Nephron (organoid): Measurements from ENCODE around the gene SEBOX.

Experiments
- H3K27ac Mint-ChIP-seq, 3 experiments: 2 replicates each; pipeline ENCODE4 v1.8.0; 2020; ENCODE audit warnings: mixed read lengths in 3 of 3, mild to moderate bottlenecking in 2 of 3, moderate library complexity in 1 of 3
- H3K27me3 Mint-ChIP-seq: 2 replicates; pipeline ENCODE4 v1.8.0; 2021; ENCODE audit warnings: low read depth, mild to moderate bottlenecking, moderate library complexity, mixed read lengths
- H3K36me3 Mint-ChIP-seq: 2 replicates; pipeline ENCODE4 v1.8.0; 2020; ENCODE audit warnings: low read depth, mixed read lengths
- H3K4me1 Mint-ChIP-seq: 2 replicates; pipeline ENCODE4 v1.8.0; 2020; ENCODE audit warnings: mixed read lengths
- H3K4me3 Mint-ChIP-seq, 3 experiments: 2 replicates each; pipeline ENCODE4 v1.8.0; 2020; ENCODE audit warnings: mild to moderate bottlenecking in 3 of 3, mixed read lengths in 3 of 3, moderate library complexity in 2 of 3
- H3K9me3 Mint-ChIP-seq: 2 replicates; pipeline ENCODE4 v1.8.0; 2020; ENCODE audit warnings: mixed read lengths
- CTCF ChIP-seq, 3 experiments: fragments of 200-600 bp; sonication (generic); IDR thresholded peaks; one replicate each; pipeline ENCODE4 v1.5.0; 2021; ENCODE audit warnings: antibody characterized with exemption in 3 of 3; ENCODE audit not compliant: unreplicated experiment in 3 of 3

The SEBOX gene

GRCh38 chr17:28396635-28397239, 31.7 kb upstream of the SEBOX start:
- H3K4me1 Mint-ChIP-seq: no peaks in the 10 kb centered on the region
- no peak overlapping the region for H3K4me3 Mint-ChIP-seq
- H3K36me3 Mint-ChIP-seq: peaks cover 12% of the 10 kb centered on the region
- TF ChIP-seq CTCF (IDR thresholded peaks at IDR 0.05; ENCODE audit: unreplicated experiment in 3 of 3): no peak
- no peaks in the 10 kb centered on the region for H3K9me3 Mint-ChIP-seq
- no peaks in the 10 kb centered on the region for H3K27me3 Mint-ChIP-seq
- H3K27ac Mint-ChIP-seq: no peak overlapping the region

GRCh38 chr17:28395968-28396367, 31.0 kb upstream of the SEBOX start:
- Mint-ChIP-seq H3K27ac (no peak overlapping the region), H3K27me3 (no peaks in the 10 kb centered on the region), H3K9me3 (no peaks in the 10 kb centered on the region), H3K4me3 (no peak overlapping the region), H3K4me1 (no peaks in the 10 kb centered on the region), H3K36me3 (peaks cover 18% of the 10 kb centered on the region)
- no peak for TF ChIP-seq CTCF (IDR thresholded peaks at IDR 0.05; ENCODE audit: unreplicated experiment in 3 of 3)

GRCh38 chr17:28395426-28395825, 30.4 kb upstream of the SEBOX start:
- Mint-ChIP-seq H3K4me3 (no peak overlapping the region), H3K36me3 (peaks cover 24% of the 10 kb centered on the region), H3K27me3 (no peaks in the 10 kb centered on the region), H3K27ac (no peak overlapping the region), H3K4me1 (no peaks in the 10 kb centered on the region), H3K9me3 (no peaks in the 10 kb centered on the region)
- no peak for TF ChIP-seq CTCF (IDR thresholded peaks at IDR 0.05; ENCODE audit: unreplicated experiment in 3 of 3)

GRCh38 chr17:28394337-28395116, 29.5 kb upstream of the SEBOX start:
- Mint-ChIP-seq H3K4me1 (no peaks in the 10 kb centered on the region), H3K27me3 (no peaks in the 10 kb centered on the region), H3K27ac (no peak overlapping the region), H3K36me3 (peaks cover 33% of the 10 kb centered on the region), H3K4me3 (no peak overlapping the region), H3K9me3 (no peaks in the 10 kb centered on the region)
- TF ChIP-seq CTCF (IDR thresholded peaks at IDR 0.05; ENCODE audit: unreplicated experiment in 3 of 3): no peak

- no peaks in the 10 kb centered on the region for H3K9me3 Mint-ChIP-seq
- TF ChIP-seq CTCF (IDR thresholded peaks at IDR 0.05; ENCODE audit: unreplicated experiment in 3 of 3): no peak
- H3K27me3 Mint-ChIP-seq: no peaks in the 10 kb centered on the region
- no peaks in the 10 kb centered on the region for H3K4me1 Mint-ChIP-seq
- H3K4me3 Mint-ChIP-seq: no peak overlapping the region
- peaks cover 39% of the 10 kb centered on the region for H3K36me3 Mint-ChIP-seq
- H3K27ac Mint-ChIP-seq: no peak overlapping the region
Measured at GRCh38 chr17:28392491-28392890, 27.5 kb upstream of the SEBOX start.

GRCh38 chr17:28391401-28391800, 26.4 kb upstream of the SEBOX start:
- Mint-ChIP-seq H3K9me3 (no peaks in the 10 kb centered on the region), H3K27ac (no peak overlapping the region), H3K27me3 (no peaks in the 10 kb centered on the region), H3K36me3 (peaks cover 40% of the 10 kb centered on the region), H3K4me1 (no peaks in the 10 kb centered on the region), H3K4me3 (no peak overlapping the region)
- no peak for TF ChIP-seq CTCF (IDR thresholded peaks at IDR 0.05; ENCODE audit: unreplicated experiment in 3 of 3)
